Forelimb muscle (tissue), 1 donor: ENCODE data around the gene CLSTN2. TPM values are rescaled to one million over a fixed set of nuclear protein-coding genes. Genes with fewer than 3 reads are reported as not detected.

Source experiments
- DNase-seq: peaks from one replicate; pipeline ENCODE4 v3.0.0-alpha.2; 2013; ENCODE audit warnings: low read depth
- polyA plus RNA-seq: library from polyadenylated mRNA; unstranded; fragments of 120-200 nt; gene quantifications from one replicate; pipeline ENCODE4 v1.2.1, GENCODE V29; 2013; ENCODE audit not compliant: insufficient read length

The CLSTN2 gene
- 2.1 TPM for polyA plus RNA-seq

GRCh38 chr3:139935016-139935865, at the start of gene CLSTN2:
Gene CLSTN2 (plus strand): TSS chr3:139935185.
- no peak for DNase-seq

GRCh38 chr3:139887431-139887830, 47.6 kb upstream of the CLSTN2 start:
- no peak for DNase-seq

GRCh38 chr3:139888561-139889140, 46.3 kb upstream of the CLSTN2 start:
- no peak for DNase-seq

GRCh38 chr3:139893267-139893962, 41.6 kb upstream of the CLSTN2 start:
- no peak for DNase-seq

GRCh38 chr3:139893963-139894642, 40.9 kb upstream of the CLSTN2 start:
- no peak for DNase-seq

GRCh38 chr3:139894643-139894989, 40.4 kb upstream of the CLSTN2 start:
- no peak for DNase-seq

- DNase-seq: no peak
These were observed 37.2 kb upstream of the CLSTN2 start for GRCh38 chr3:139897759-139898158.

GRCh38 chr3:139906418-139906817, 28.6 kb upstream of the CLSTN2 start:
- no peak for DNase-seq

- DNase-seq: no peak
These were observed 25.2 kb upstream of the CLSTN2 start for GRCh38 chr3:139909811-139910210.

GRCh38 chr3:139916271-139916670, 18.7 kb upstream of the CLSTN2 start:
- no peak for DNase-seq

- no peak for DNase-seq
These were observed 17.7 kb upstream of the CLSTN2 start for GRCh38 chr3:139917226-139917785.

GRCh38 chr3:139928708-139929505, 6.1 kb upstream of the CLSTN2 start:
- no peak for DNase-seq

GRCh38 chr3:139930211-139930610, 4.8 kb upstream of the CLSTN2 start:
- no peak for DNase-seq

GRCh38 chr3:139933766-139934165, 1.2 kb upstream of the CLSTN2 start:
- DNase-seq: no peak

GRCh38 chr3:139934613-139935015, 371 bp upstream of the CLSTN2 start:
- DNase-seq: no peak

- no peak for DNase-seq
These were observed 1.2 kb downstream of the CLSTN2 start for GRCh38 chr3:139935866-139936817.

- no peak for DNase-seq
These were observed 2.8 kb downstream of the CLSTN2 start for GRCh38 chr3:139937674-139938279.

GRCh38 chr3:139939681-139940190, 4.8 kb downstream of the CLSTN2 start:
- DNase-seq: no peak

GRCh38 chr3:139940622-139941021, 5.6 kb downstream of the CLSTN2 start:
- no peak for DNase-seq
